22Rv1 (cell line): ENCODE results near the gene ZNF627.

Experiments used
- ZFX ChIP-seq: fragments of 450-650 bp; IDR thresholded peaks from 2 replicates; pipeline ENCODE4 v1.6.1; 2017; ENCODE audit warnings: antibody characterized with exemption, borderline replicate concordance
- TF ChIP-seq, protein P1 (sequence below): fragments of 450-650 bp; IDR thresholded peaks from 2 replicates; pipeline ENCODE4 v1.5.1; 2017; ENCODE audit warnings: mild to moderate bottlenecking

- TF ChIP-seq, protein P1, sequence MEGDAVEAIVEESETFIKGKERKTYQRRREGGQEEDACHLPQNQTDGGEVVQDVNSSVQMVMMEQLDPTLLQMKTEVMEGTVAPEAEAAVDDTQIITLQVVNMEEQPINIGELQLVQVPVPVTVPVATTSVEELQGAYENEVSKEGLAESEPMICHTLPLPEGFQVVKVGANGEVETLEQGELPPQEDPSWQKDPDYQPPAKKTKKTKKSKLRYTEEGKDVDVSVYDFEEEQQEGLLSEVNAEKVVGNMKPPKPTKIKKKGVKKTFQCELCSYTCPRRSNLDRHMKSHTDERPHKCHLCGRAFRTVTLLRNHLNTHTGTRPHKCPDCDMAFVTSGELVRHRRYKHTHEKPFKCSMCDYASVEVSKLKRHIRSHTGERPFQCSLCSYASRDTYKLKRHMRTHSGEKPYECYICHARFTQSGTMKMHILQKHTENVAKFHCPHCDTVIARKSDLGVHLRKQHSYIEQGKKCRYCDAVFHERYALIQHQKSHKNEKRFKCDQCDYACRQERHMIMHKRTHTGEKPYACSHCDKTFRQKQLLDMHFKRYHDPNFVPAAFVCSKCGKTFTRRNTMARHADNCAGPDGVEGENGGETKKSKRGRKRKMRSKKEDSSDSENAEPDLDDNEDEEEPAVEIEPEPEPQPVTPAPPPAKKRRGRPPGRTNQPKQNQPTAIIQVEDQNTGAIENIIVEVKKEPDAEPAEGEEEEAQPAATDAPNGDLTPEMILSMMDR, result no peak
- TF ChIP-seq ZFX, result no peak
Observed at GRCh38 chr19:11586331-11586730, 11.0 kb upstream of the ZNF627 start.
